Measurements from ENCODE around the gene TBC1D13. TPM values are rescaled to one million over a fixed set of nuclear protein-coding genes. Genes with fewer than 3 reads are reported as not detected.
"Not testable (repeated sequence)": the region's sequence is repeated elsewhere in the genome, so short reads cannot be mapped to it uniquely, and the experiment has no call there.

Gene TBC1D13
- total and polyA plus RNA-seq, 2 of the 4 experiments (the other 2 are of a cell fraction): 9.1 to 26.4 TPM

DNA sequence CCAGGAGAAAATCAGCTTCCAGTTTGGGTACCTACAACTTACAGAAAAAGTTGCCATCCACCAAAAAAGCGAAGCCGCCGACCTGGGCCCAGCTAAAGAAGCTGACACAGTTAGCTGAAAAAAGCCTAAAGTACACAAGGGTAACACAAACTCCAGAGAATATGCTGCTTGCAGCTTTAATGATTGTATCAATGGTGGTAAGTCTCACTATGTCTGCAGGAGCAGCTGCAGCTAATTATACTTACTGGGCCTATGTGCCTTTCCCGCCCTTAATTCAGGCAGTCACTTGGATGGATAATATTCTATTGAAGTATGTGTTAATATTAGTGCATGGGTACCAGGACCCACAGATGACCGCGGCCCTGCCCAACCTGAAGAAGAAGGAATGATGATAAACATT is 67.4 kb downstream of the TBC1D13 start:
- H3K9ac ChIP-seq (ENCODE audit: low read depth, low read length); DNase-seq; H4K8ac ChIP-seq (ENCODE audit: low read depth in 2 of 2, low read length in 2 of 2); dilution Hi-C loops (cut with HindIII; ENCODE audit: low sequenced_read_pairs, unreplicated experiment); H2BK120ac ChIP-seq (ENCODE audit: low read depth, low read length); H3K9me1 ChIP-seq (ENCODE audit: insufficient read depth, low read length); in situ Hi-C loops (cut with MboI; ENCODE audit: low sequenced_read_pairs); H3K27ac ChIP-seq (ENCODE audit: insufficient read depth, low read length); H3K4me2 ChIP-seq (ENCODE audit: low read depth, low read length); H4K20me1 ChIP-seq (ENCODE audit: insufficient read depth, low read length); H3K9me3 ChIP-seq (ENCODE audit: control insufficient read depth, insufficient read depth, low read length); H3K56ac ChIP-seq (ENCODE audit: extremely low read depth, insufficient read depth, low read length); H3K4me1 ChIP-seq (ENCODE audit: control insufficient read depth, insufficient read depth, low read length); H3K23ac ChIP-seq (ENCODE audit: low read depth, low read length); H3K4me3 ChIP-seq (ENCODE audit: insufficient read depth, low read depth, low read length); H2BK20ac ChIP-seq (ENCODE audit: low read depth, low read length); H2AFZ ChIP-seq (replicated peaks; ENCODE audit: low read length, poor library complexity); H4K91ac ChIP-seq (ENCODE audit: insufficient read depth, low read depth, low read length); H3K14ac ChIP-seq (replicated peaks; ENCODE audit: low read depth, low read length); H2AK5ac ChIP-seq (ENCODE audit: low read depth, low read length); ATAC-seq (ENCODE audit: low read depth); H4K5ac ChIP-seq (ENCODE audit: low read depth, low read length); H2BK5ac ChIP-seq (ENCODE audit: low read depth, low read length, poor library complexity, severe bottlenecking); H3K27me3 ChIP-seq (ENCODE audit: control insufficient read depth, insufficient read depth, low read length); H2BK15ac ChIP-seq (ENCODE audit: low read depth, low read length); H3K36me3 ChIP-seq (ENCODE audit: control insufficient read depth, insufficient read depth, low read length); BruUV-seq (replicated peaks); H2AK9ac ChIP-seq (replicated peaks; ENCODE audit: low read depth, low read length, poor library complexity); H3K4ac ChIP-seq (ENCODE audit: low read depth, low read length); H3K79me1 ChIP-seq (ENCODE audit: low read depth in 1 of 2, low read length in 2 of 2); H3K18ac ChIP-seq (ENCODE audit: low read depth, low read length); POLR2A ChIA-PET (ENCODE audit: unreplicated experiment): not testable (repeated sequence)
- WGBS, 2 experiments (ENCODE audit: extremely low coverage in 2 of 2, insufficient read length in 1 of 2): no CpG with 5 or more reads among the region's 6 CpGs
- intact Hi-C loops (cut with micrococcal nuclease): loop anchor here (5.0 kb wide), 1 partner anchor 173 kb away; the partner anchor contains the start of gene SH3GLB2
- CTCF ChIA-PET: interaction anchor here (0.6 kb wide), 1 partner anchor 96 kb away, joined by 4 read pairs; no protein-coding TSS in a partner anchor

DNA sequence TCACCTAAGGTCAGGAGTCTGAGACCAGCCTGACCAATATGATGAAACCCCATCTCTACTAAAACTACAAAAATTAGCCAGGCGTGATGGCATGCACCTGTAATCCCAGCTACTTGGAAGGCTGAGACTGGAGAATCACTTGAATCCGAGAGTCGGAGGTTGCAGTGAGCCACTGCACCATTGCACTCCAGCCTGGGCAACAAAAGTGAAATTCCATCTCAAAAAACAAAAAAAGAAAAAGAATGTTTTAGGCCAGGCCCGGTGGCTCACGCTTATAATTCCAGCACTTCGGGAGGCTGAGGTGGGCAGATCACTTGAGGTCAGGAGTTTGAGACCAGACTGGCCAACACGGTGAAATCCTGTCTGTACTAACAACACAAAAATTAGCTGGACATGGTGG is 71.4 kb downstream of the TBC1D13 start:
- H3K23ac ChIP-seq (ENCODE audit: low read depth, low read length); POLR2A ChIA-PET (ENCODE audit: unreplicated experiment); intact Hi-C loops (cut with micrococcal nuclease); H3K4me3 ChIP-seq (ENCODE audit: insufficient read depth, low read depth, low read length); H2BK120ac ChIP-seq (ENCODE audit: low read depth, low read length); H3K18ac ChIP-seq (ENCODE audit: low read depth, low read length); BruUV-seq (replicated peaks); H3K14ac ChIP-seq (replicated peaks; ENCODE audit: low read depth, low read length); H3K4me1 ChIP-seq (ENCODE audit: control insufficient read depth, insufficient read depth, low read length); H2BK20ac ChIP-seq (ENCODE audit: low read depth, low read length); H3K4ac ChIP-seq (ENCODE audit: low read depth, low read length); H3K36me3 ChIP-seq (ENCODE audit: control insufficient read depth, insufficient read depth, low read length); H3K27me3 ChIP-seq (ENCODE audit: control insufficient read depth, insufficient read depth, low read length); CTCF ChIA-PET; ATAC-seq (ENCODE audit: low read depth); H2AK9ac ChIP-seq (replicated peaks; ENCODE audit: low read depth, low read length, poor library complexity); H2BK15ac ChIP-seq (ENCODE audit: low read depth, low read length); H4K5ac ChIP-seq (ENCODE audit: low read depth, low read length); in situ Hi-C loops (cut with MboI; ENCODE audit: low sequenced_read_pairs); H3K9me3 ChIP-seq (ENCODE audit: control insufficient read depth, insufficient read depth, low read length); dilution Hi-C loops (cut with HindIII; ENCODE audit: low sequenced_read_pairs, unreplicated experiment); H3K56ac ChIP-seq (ENCODE audit: extremely low read depth, insufficient read depth, low read length); H2BK5ac ChIP-seq (ENCODE audit: low read depth, low read length, poor library complexity, severe bottlenecking); H2AFZ ChIP-seq (replicated peaks; ENCODE audit: low read length, poor library complexity); H3K4me2 ChIP-seq (ENCODE audit: low read depth, low read length); DNase-seq; H4K20me1 ChIP-seq (ENCODE audit: insufficient read depth, low read length); H3K9me1 ChIP-seq (ENCODE audit: insufficient read depth, low read length); H4K8ac ChIP-seq (ENCODE audit: low read depth in 2 of 2, low read length in 2 of 2); H4K91ac ChIP-seq (ENCODE audit: insufficient read depth, low read depth, low read length); H2AK5ac ChIP-seq (ENCODE audit: low read depth, low read length); H3K27ac ChIP-seq (ENCODE audit: insufficient read depth, low read length); H3K9ac ChIP-seq (ENCODE audit: low read depth, low read length): not testable (repeated sequence)
- 100% methylated on average over 1 of the region's 7 CpGs; no CpG with 5 or more reads in 1 of the 2 experiments for WGBS, 2 experiments (ENCODE audit: extremely low coverage in 2 of 2, insufficient read length in 1 of 2)
- H3K79me1 ChIP-seq (ENCODE audit: low read depth in 1 of 2, low read length in 2 of 2): peaks cover 7 to 14% of the 10 kb centered on the region in 2 experiments; a peak in 3 of 4 replicates

Measured in IMR-90 (cell line).